Endothelial cell (in vitro differentiated cells): ENCODE data around the gene ORC3. TPM values are rescaled to one million over a fixed set of nuclear protein-coding genes. Genes with fewer than 3 reads are reported as not detected.

ENCODE experiments used
- DNase-seq: peaks from one replicate; pipeline ENCODE4 v3.0.0; 2021; ENCODE audit warnings: low spot score
- H3K27ac Mint-ChIP-seq: one replicate; pipeline ENCODE4 v1.8.0; 2021; ENCODE audit warnings: mixed read lengths, inconsistent platforms; ENCODE audit not compliant: unreplicated experiment
- H3K27me3 Mint-ChIP-seq: one replicate; pipeline ENCODE4 v1.8.0; 2021; ENCODE audit warnings: mild to moderate bottlenecking, moderate library complexity, mixed read lengths, inconsistent platforms; ENCODE audit not compliant: unreplicated experiment
- H3K36me3 Mint-ChIP-seq: one replicate; pipeline ENCODE4 v1.8.0; 2021; ENCODE audit warnings: mild to moderate bottlenecking, low read depth, mixed read lengths, inconsistent platforms; ENCODE audit not compliant: unreplicated experiment
- H3K4me1 Mint-ChIP-seq: one replicate; pipeline ENCODE4 v1.8.0; 2021; ENCODE audit warnings: mild to moderate bottlenecking, mixed read lengths, inconsistent platforms; ENCODE audit not compliant: unreplicated experiment
- H3K4me3 Mint-ChIP-seq: one replicate; pipeline ENCODE4 v1.8.0; 2021; ENCODE audit warnings: mild to moderate bottlenecking, mixed read lengths, inconsistent platforms; ENCODE audit not compliant: unreplicated experiment
- H3K9me3 Mint-ChIP-seq: one replicate; pipeline ENCODE4 v1.8.0; 2021; ENCODE audit warnings: mixed read lengths, inconsistent platforms; ENCODE audit not compliant: unreplicated experiment
- total RNA-seq: library from RNA; stranded (reverse); fragmentation: NEBNext Ultra II Directional; extraction: Animal tissue kit (Norgen Biotek cat#: 25700); gene quantifications from one replicate; pipeline ENCODE4 v1.2.1, GENCODE V29; 2021; ENCODE audit not compliant: unreplicated experiment
- TF ChIP-seq, protein P1 (sequence below): fragments of 200-600 bp; sonication (generic); IDR thresholded peaks from one replicate; pipeline ENCODE4 v1.5.0; 2021; ENCODE audit warnings: antibody characterized with exemption; ENCODE audit not compliant: unreplicated experiment

ORC3 gene
- total RNA-seq, 1 donor from 2014 or later = 22.5 TPM

DNA sequence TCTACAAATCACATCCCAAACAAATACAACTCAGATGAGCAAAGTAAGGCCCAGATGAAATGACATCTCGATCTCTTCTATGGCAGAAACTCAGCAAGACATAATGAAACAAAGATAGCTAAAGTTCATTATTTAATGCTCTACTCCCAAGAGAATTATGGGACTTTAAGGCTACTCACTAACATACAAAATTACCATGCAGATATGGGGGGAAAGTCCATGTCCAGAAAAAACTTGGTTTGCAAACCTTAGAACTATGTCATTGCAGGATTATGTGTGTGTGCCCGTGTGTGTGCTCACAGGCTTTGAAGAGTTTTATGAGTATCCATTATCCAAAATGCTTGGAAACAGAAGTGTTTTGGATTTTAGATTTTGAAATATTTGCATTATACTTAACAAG lies 78.1 kb downstream of the ORC3 start:
- Mint-ChIP-seq H3K4me3 (no peak overlapping the region), H3K27me3 (no peaks in the 10 kb centered on the region), H3K9me3 (no peaks in the 10 kb centered on the region), H3K27ac (no peak overlapping the region), H3K4me1 (peaks cover 14% of the 10 kb centered on the region), H3K36me3 (no peaks in the 10 kb centered on the region)
- no peak for DNase-seq
- TF ChIP-seq, protein P1, sequence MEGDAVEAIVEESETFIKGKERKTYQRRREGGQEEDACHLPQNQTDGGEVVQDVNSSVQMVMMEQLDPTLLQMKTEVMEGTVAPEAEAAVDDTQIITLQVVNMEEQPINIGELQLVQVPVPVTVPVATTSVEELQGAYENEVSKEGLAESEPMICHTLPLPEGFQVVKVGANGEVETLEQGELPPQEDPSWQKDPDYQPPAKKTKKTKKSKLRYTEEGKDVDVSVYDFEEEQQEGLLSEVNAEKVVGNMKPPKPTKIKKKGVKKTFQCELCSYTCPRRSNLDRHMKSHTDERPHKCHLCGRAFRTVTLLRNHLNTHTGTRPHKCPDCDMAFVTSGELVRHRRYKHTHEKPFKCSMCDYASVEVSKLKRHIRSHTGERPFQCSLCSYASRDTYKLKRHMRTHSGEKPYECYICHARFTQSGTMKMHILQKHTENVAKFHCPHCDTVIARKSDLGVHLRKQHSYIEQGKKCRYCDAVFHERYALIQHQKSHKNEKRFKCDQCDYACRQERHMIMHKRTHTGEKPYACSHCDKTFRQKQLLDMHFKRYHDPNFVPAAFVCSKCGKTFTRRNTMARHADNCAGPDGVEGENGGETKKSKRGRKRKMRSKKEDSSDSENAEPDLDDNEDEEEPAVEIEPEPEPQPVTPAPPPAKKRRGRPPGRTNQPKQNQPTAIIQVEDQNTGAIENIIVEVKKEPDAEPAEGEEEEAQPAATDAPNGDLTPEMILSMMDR = no peak

DNA sequence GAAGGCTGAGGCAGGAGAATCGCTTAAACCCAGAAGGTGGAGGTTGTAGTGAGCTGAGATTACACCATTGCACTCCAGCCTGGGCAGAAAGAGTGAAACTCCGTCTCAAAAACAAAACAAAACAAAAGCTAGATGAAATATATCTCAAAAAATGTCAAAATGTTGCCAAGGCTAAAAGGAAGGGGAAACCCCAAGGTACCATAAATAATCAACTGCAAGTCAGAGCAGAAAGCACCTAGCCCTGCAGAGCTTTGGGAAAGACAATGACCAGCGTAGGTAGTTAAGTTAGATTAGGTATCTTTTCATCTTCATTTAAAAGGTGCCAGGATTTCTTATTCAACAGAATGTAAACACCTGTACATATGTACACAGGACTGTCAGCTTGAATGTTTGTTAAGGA lies 79.1 kb downstream of the ORC3 start:
- TF ChIP-seq, protein P1 = no peak
- no peak for DNase-seq
- no peak overlapping the region for H3K27ac Mint-ChIP-seq
- H3K9me3 Mint-ChIP-seq = no peaks in the 10 kb centered on the region
- no peaks in the 10 kb centered on the region for H3K27me3 Mint-ChIP-seq
- peaks cover 14% of the 10 kb centered on the region for H3K4me1 Mint-ChIP-seq
- peaks cover 4% of the 10 kb centered on the region for H3K36me3 Mint-ChIP-seq
- H3K4me3 Mint-ChIP-seq = no peak overlapping the region

DNA sequence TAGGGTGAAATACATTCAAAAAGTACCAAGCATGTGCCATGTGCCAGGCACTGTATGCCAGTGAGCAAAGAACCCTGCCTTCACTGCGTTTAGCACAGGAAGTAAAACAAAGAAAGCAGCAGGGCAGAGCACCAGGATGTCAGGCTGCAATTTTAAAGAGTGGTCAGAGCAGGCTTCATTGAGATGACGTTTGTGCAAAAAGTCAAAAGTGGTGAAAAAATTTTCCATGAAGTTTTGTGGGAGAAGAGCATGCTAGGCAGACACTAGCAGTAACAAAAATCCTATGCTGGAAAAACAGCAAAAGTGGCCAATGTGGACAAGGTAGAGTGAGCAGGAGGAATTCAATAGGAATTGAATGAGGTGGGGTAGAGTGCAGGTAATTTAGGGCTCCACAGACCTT lies 80.8 kb downstream of the ORC3 start:
- Mint-ChIP-seq H3K4me1 (peaks cover 14% of the 10 kb centered on the region), H3K27ac (peak overlapping the region; percentile 4), H3K9me3 (no peaks in the 10 kb centered on the region), H3K36me3 (peaks cover 4% of the 10 kb centered on the region), H3K27me3 (no peaks in the 10 kb centered on the region), H3K4me3 (no peak overlapping the region)
- TF ChIP-seq, protein P1 = no peak
- no peak for DNase-seq

DNA sequence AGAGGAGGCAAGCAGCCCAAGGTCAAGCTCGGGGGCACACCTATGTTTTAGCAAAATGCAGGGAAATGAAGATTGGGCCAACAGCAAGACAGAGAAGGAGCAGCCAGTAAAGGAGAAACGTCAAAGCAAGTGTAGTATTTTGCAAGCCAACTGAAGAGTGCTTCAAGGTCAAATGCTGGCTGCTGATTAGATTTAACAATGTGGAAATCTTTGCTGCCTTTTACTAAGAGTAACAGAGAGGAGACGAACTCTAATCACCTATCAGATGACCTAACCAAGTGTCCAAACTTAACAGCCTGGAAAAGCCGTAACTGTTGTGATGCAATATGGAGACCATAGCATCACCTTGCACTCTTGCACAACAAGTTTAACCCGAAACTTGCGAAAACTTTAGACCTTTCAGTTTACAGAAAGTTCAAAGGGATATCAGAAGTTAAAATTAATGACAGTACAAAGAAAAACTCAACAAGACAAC lies 81.7 kb downstream of the ORC3 start:
- H3K36me3 Mint-ChIP-seq = peaks cover 4% of the 10 kb centered on the region
- H3K4me3 Mint-ChIP-seq = no peak overlapping the region
- H3K9me3 Mint-ChIP-seq = no peaks in the 10 kb centered on the region
- H3K27me3 Mint-ChIP-seq = no peaks in the 10 kb centered on the region
- TF ChIP-seq, protein P1 = no peak
- DNase-seq = no peak
- no peak overlapping the region for H3K27ac Mint-ChIP-seq
- peaks cover 14% of the 10 kb centered on the region for H3K4me1 Mint-ChIP-seq

DNA sequence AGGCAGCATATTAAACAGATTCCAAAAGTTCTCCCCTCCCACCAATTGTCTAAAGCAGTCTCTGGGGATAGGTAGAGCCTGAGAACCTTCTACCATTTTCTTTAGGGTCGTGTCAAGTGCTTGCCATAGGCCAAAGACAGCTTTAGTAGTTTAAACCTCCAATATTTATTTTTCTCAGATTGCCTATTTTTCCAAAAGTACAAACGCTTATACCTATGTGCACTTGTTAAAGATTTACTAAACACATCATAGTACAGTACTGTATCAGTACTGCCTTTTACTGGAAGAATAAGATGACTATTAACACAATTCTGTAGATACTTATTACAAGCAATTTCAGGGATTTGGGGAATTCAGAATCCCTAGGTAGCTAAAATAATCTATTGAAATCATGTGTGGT lies 82.7 kb downstream of the ORC3 start:
- no peaks in the 10 kb centered on the region for H3K9me3 Mint-ChIP-seq
- H3K4me1 Mint-ChIP-seq = peaks cover 14% of the 10 kb centered on the region
- peaks cover 4% of the 10 kb centered on the region for H3K36me3 Mint-ChIP-seq

More for the DNA sequence above, 82.7 kb downstream of the ORC3 start:
- no peak overlapping the region for H3K27ac Mint-ChIP-seq
- no peaks in the 10 kb centered on the region for H3K27me3 Mint-ChIP-seq
- no peak for DNase-seq
- no peak overlapping the region for H3K4me3 Mint-ChIP-seq
- TF ChIP-seq, protein P1 = no peak
